ENCODE data around the gene ITGB4.
A peak's percentile ranks its signal among the peaks of the same experiment; 100 is the strongest.

DNA sequence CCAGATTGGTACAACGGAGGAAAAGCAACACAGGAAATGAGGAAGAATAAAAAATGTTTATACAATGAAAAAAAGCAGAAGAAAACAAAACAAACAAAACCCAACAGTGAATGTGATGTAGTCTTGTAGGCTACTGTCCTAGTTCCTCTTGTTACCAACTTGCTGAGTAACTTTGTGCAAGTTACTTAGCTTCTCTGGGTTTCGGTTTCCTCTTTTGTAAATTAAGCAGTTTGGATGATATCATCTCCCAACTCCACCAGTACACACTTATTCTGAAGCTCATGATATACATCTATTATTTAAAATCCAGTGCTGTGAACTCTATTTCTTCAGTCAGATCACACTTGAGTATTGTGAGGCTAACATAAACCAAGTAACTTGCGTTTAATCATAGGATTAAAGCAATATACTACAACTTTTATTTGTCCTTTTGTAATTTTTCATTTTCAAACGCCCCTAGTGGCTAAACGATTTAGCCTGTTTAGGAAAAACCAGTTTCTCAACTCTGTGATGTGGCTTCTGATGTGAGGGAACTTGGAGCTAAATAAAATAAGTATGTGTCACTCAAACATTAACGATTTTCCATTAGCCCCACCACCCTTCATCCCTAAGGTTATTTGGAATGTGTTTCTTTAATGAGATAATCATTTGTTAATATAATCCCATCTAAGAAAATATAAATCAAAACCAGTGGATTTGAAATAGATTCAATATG, 62.0 kb downstream of the ITGB4 start:
- TF ChIP-seq, protein P1, sequence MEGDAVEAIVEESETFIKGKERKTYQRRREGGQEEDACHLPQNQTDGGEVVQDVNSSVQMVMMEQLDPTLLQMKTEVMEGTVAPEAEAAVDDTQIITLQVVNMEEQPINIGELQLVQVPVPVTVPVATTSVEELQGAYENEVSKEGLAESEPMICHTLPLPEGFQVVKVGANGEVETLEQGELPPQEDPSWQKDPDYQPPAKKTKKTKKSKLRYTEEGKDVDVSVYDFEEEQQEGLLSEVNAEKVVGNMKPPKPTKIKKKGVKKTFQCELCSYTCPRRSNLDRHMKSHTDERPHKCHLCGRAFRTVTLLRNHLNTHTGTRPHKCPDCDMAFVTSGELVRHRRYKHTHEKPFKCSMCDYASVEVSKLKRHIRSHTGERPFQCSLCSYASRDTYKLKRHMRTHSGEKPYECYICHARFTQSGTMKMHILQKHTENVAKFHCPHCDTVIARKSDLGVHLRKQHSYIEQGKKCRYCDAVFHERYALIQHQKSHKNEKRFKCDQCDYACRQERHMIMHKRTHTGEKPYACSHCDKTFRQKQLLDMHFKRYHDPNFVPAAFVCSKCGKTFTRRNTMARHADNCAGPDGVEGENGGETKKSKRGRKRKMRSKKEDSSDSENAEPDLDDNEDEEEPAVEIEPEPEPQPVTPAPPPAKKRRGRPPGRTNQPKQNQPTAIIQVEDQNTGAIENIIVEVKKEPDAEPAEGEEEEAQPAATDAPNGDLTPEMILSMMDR (conservative IDR thresholded peaks at IDR 0.05 in 1 of 2, IDR thresholded peaks at IDR 0.05 in 1 of 2; ENCODE audit: extremely low read depth in 1 of 2, insufficient read depth in 1 of 2, low read depth in 1 of 2, low read length in 2 of 2) = peak; percentile 76 to 78
- no peak for TF ChIP-seq EZH2 (IDR thresholded peaks at IDR 0.05; ENCODE audit: borderline replicate concordance, low read length)

Data from mammary epithelial cell (primary cell).